Mammary epithelial cell (primary cell): Measurements from ENCODE around the gene DIAPH3.

ENCODE experiments used
- EZH2 ChIP-seq: IDR thresholded peaks from 2 replicates; pipeline ENCODE4 v1.6.1; 2012; ENCODE audit warnings: low read length, inconsistent platforms, borderline replicate concordance
- TF ChIP-seq, protein P1 (sequence below), 2 donors: IDR thresholded peaks in 1 of 2; conservative IDR thresholded peaks in 1 of 2; 2 replicates each; pipeline ENCODE4 v1.5.1; 2011 to 2012; ENCODE audit warnings: inconsistent platforms in 2 of 2, low read length in 2 of 2, mild to moderate bottlenecking in 2 of 2, control low read depth in 1 of 2, low read depth in 1 of 2; ENCODE audit not compliant: insufficient read depth in 1 of 2; ENCODE audit errors: extremely low read depth in 1 of 2

DNA sequence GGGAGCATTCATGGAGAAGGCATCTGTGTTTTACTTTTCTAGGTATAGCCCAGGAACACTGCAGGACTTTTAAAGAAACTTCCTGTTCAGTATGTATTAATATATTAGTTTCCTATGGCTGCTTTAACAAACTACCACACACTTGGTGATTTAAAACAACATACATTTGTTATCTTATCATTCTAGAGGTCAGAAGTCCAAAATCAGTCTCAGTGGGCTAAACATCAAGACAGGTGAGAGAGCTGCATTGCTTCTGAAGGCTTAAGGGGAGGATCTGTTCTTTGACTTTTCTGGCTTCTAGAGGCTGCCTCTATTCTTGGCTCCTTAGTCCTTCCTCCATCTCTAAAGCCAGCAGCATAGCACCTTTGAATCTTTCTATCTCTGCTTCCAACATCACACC lies 37.6 kb upstream of the DIAPH3 start:
- TF ChIP-seq, protein P1, sequence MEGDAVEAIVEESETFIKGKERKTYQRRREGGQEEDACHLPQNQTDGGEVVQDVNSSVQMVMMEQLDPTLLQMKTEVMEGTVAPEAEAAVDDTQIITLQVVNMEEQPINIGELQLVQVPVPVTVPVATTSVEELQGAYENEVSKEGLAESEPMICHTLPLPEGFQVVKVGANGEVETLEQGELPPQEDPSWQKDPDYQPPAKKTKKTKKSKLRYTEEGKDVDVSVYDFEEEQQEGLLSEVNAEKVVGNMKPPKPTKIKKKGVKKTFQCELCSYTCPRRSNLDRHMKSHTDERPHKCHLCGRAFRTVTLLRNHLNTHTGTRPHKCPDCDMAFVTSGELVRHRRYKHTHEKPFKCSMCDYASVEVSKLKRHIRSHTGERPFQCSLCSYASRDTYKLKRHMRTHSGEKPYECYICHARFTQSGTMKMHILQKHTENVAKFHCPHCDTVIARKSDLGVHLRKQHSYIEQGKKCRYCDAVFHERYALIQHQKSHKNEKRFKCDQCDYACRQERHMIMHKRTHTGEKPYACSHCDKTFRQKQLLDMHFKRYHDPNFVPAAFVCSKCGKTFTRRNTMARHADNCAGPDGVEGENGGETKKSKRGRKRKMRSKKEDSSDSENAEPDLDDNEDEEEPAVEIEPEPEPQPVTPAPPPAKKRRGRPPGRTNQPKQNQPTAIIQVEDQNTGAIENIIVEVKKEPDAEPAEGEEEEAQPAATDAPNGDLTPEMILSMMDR (conservative IDR thresholded peaks at IDR 0.05 in 1 of 2, IDR thresholded peaks at IDR 0.05 in 1 of 2; ENCODE audit: extremely low read depth in 1 of 2, insufficient read depth in 1 of 2, low read depth in 1 of 2, low read length in 2 of 2) = no peak
- no peak for TF ChIP-seq EZH2
